K562 (cell line): ENCODE measurements around the gene FCER2. TPM values are rescaled to one million over a fixed set of nuclear protein-coding genes. Genes with fewer than 3 reads are reported as not detected.
"Not testable (repeated sequence)": the region's sequence is repeated elsewhere in the genome, so short reads cannot be mapped to it uniquely, and the experiment has no call there.

ENCODE experiments used
- ATAC-seq: fragments of 200-7000 bp; cut with Tn5 transposase; 3 replicates; pipeline ENCODE4 v1.9.1; 2020; ENCODE audit warnings: moderate library complexity
- BruUV-seq: library from RNA; stranded (reverse); fragments of 400-500 nt; replicated peaks from 2 replicates; lab custom pipeline; 2021; lab: Mats Ljungman, UMichigan
- CTCF ChIA-PET: fragments of 300-600 bp; formaldehyde crosslinking; extraction: SDS; loops from one replicate; lab custom pipeline; 2021; ENCODE audit warnings: low intra/inter-chr PET ratio; lab: Yijun Ruan, JAX
- POLR2A ChIA-PET: fragments of 300-600, 350-650 bp; sonication (Branson Sonifier 250); formaldehyde crosslinking; extraction: SDS; loops from one replicate; lab custom pipeline; 2021; ENCODE audit warnings: antibody characterized with exemption, inconsistent platforms; lab: Yijun Ruan, JAX
- DNase-seq, 4 experiments: peaks; one replicate each; pipeline versions ENCODE4 v3.0.0 to v3.0.0-alpha.2; 2011 to 2018; ENCODE audit warnings: low spot score in 3 of 4, mixed read lengths in 3 of 4; ENCODE audit errors: extremely low read depth in 1 of 4
- FAIRE-seq: peaks from 2 replicates; lab custom pipeline; 2011; peaks lifted over from hg19 to GRCh38; lab: Jason Lieb, UNC
- H2AFZ ChIP-seq: 2 replicates; pipeline ENCODE4 v1.6.0; 2011; ENCODE audit warnings: low read depth, low read length, control low read depth, inconsistent platforms
- H3K27ac ChIP-seq: fragments of 200-600 bp; 3 replicates; pipeline ENCODE4 v1.8.0; 2011; ENCODE audit warnings: low read depth, mild to moderate bottlenecking, control low read depth, inconsistent platforms, low read length, moderate library complexity, mixed read lengths; ENCODE audit errors: extremely low read depth
- H3K27me3 ChIP-seq, 2 experiments: fragments of 300-600 bp in 1 of 2; 2 replicates in 1 of 2; 3 replicates in 1 of 2; pipeline versions ENCODE4 v1.6.0 to v1.8.0; 2011; ENCODE audit warnings: inconsistent platforms in 2 of 2, low read length in 2 of 2, mild to moderate bottlenecking in 1 of 2, mixed read lengths in 1 of 2, moderate library complexity in 1 of 2; ENCODE audit not compliant: control insufficient read depth in 2 of 2, insufficient read depth in 2 of 2
- H3K36me3 ChIP-seq: fragments of 300-600 bp; 3 replicates; pipeline ENCODE4 v1.8.0; 2011; ENCODE audit warnings: mild to moderate bottlenecking, low read length, inconsistent platforms; ENCODE audit not compliant: control insufficient read depth, insufficient read depth
- H3K4me1 ChIP-seq, 2 experiments: fragments of 200-600 bp in 1 of 2; replicated peaks in 1 of 2; 2 replicates in 1 of 2; 3 replicates in 1 of 2; pipeline versions ENCODE4 v1.5.1 to v1.8.0; 2011; ENCODE audit warnings: inconsistent platforms in 2 of 2, low read length in 2 of 2, mild to moderate bottlenecking in 1 of 2, mixed read lengths in 1 of 2, moderate library complexity in 1 of 2; ENCODE audit not compliant: control insufficient read depth in 2 of 2, insufficient read depth in 2 of 2
- H3K4me2 ChIP-seq: 2 replicates; pipeline ENCODE4 v1.6.1; 2011; ENCODE audit warnings: low read length, control low read depth, inconsistent platforms, mixed read lengths; ENCODE audit not compliant: insufficient read depth
- H3K4me3 ChIP-seq: fragments of 200-600 bp; sonication (generic), shearing (Covaris generic); 2 replicates; pipeline ENCODE4 v1.5.1; 2016; ENCODE audit warnings: control low read depth, inconsistent platforms
- H3K79me2 ChIP-seq: fragments of 200-600 bp; 3 replicates; pipeline ENCODE4 v1.8.0; 2011; ENCODE audit warnings: low read length, inconsistent platforms; ENCODE audit not compliant: control insufficient read depth, insufficient read depth
- H3K9ac ChIP-seq, 2 experiments: 2 replicates each; pipeline versions ENCODE4 v1.6.0 to v1.6.1; 2011; ENCODE audit warnings: low read depth in 2 of 2, low read length in 2 of 2, control low read depth in 1 of 2, inconsistent platforms in 1 of 2, mild to moderate bottlenecking in 1 of 2, mixed read lengths in 1 of 2; ENCODE audit not compliant: insufficient read depth in 1 of 2
- H3K9me1 ChIP-seq: one replicate; pipeline ENCODE4 v1.6.0; 2011; ENCODE audit warnings: inconsistent platforms, mild to moderate bottlenecking, low read length, moderate library complexity; ENCODE audit not compliant: control insufficient read depth, insufficient read depth
- H3K9me3 ChIP-seq: replicated peaks from 2 replicates; pipeline ENCODE4 v1.5.1; 2011; ENCODE audit warnings: low read depth, low read length, inconsistent platforms; ENCODE audit not compliant: control insufficient read depth, insufficient read depth
- H4K20me1 ChIP-seq: replicated peaks from 2 replicates; pipeline ENCODE4 v1.6.1; 2011; ENCODE audit warnings: low read length, inconsistent platforms, mixed read lengths; ENCODE audit not compliant: control insufficient read depth, insufficient read depth
- POLR2AphosphoS2 ChIP-seq: IDR thresholded peaks from 2 replicates; pipeline ENCODE4 v1.6.1; 2012; ENCODE audit warnings: low read length, improper control_type of control experiment
- POLR2G ChIP-seq: fragments of 200-400 bp; formaldehyde crosslinking; IDR thresholded peaks from 2 replicates; pipeline ENCODE4 v1.6.1; 2017; ENCODE audit warnings: low read depth, mild to moderate bottlenecking, antibody characterized with exemption, low read length, moderate library complexity
- RBFOX2 ChIP-seq: fragments of 200-400 bp; formaldehyde crosslinking; IDR thresholded peaks from 2 replicates; pipeline ENCODE4 v1.6.1; 2017; ENCODE audit warnings: low read depth, mild to moderate bottlenecking, low read length, moderate library complexity
- ZNF133 ChIP-seq: fragments of 250-450 bp; sonication (Bioruptor Pico); IDR thresholded peaks from 2 replicates; pipeline ENCODE4 v1.4.0; 2020; ENCODE audit warnings: mild to moderate bottlenecking
- whole genome bisulfite sequencing: fragments of 100-300 bp; shearing (Covaris generic); methylation state at CpG from one replicate; pipeline ENCODE4 v1.1.6; 2016; ENCODE audit warnings: low coverage, mixed read lengths; ENCODE audit not compliant: insufficient coverage; ENCODE audit errors: missing lambda C conversion rate; 5-methylcytosine and 5-hydroxymethylcytosine counted together
- in situ Hi-C: fragments of 300-500 bp; cut with MboI; formaldehyde crosslinking; loops from 4 replicates; pipeline ENCODE4 v1.15.0; 2018; ENCODE audit warnings: inconsistent platforms, mixed read lengths
- intact Hi-C: fragments of 100-400 bp; cut with micrococcal nuclease; formaldehyde crosslinking; loops from 2 replicates; pipeline ENCODE4 v1.14.2; 2022
- polyA plus RNA-seq, 8 experiments: library from polyadenylated mRNA; depleted of rRNA in 4 of 8; stranded (reverse) in 5 of 8; unstranded in 3 of 8; fragments of >200 nt; fragmentation: Nextera tagmentation in 2 of 8; fragmentation: Illumina TruSeq in 1 of 8; extraction: Ambion mirVana in 2 of 8; extraction: Trizol in 1 of 8; gene quantifications; 2 replicates each; pipeline versions ENCODE4 v1.2.1 to v1.2.3, GENCODE V29; 2011 to 2014; ENCODE audit warnings: inconsistent platforms in 1 of 8, missing spikeins in 1 of 8
- total RNA-seq, 7 experiments: library from RNA; depleted of rRNA in 6 of 7; stranded (reverse); fragments of >200 nt in 6 of 7; fragmentation: Illumina TruSeq in 2 of 7; extraction: Trizol in 2 of 7; gene quantifications; 2 replicates each; pipeline versions ENCODE4 v1.2.1 to v1.2.3, GENCODE V29; 2011 to 2021; ENCODE audit warnings: low replicate concordance in 1 of 7
- TF ChIP-seq, protein P1 (sequence below), 2 experiments: fragments of 450-650 bp; formaldehyde crosslinking in 1 of 2; IDR thresholded peaks; 2 replicates each; pipeline versions ENCODE4 v1.4.0 to v1.6.1; 2014 to 2020; ENCODE audit warnings: mild to moderate bottlenecking in 2 of 2, borderline replicate concordance in 1 of 2, low read depth in 1 of 2

FCER2 gene
- total and polyA plus RNA-seq, 9 of the 15 experiments (the other 6 are each of a cell fraction or from before 2014, with no cell fraction given) = 0.11 TPM; not detected in 8

GRCh38 chr19:7643629-7644549 lies 58.0 kb downstream of the FCER2 start:
- BruUV-seq, H3K9ac ChIP-seq, H3K4me3 ChIP-seq, H3K9me3 ChIP-seq, H3K27ac ChIP-seq, H3K9me1 ChIP-seq, intact Hi-C loops, H3K27me3 ChIP-seq, H3K4me2 ChIP-seq, in situ Hi-C loops, CTCF ChIA-PET, H2AFZ ChIP-seq: not testable (repeated sequence)
- 60% methylated on average over 5 of the region's 10 CpGs for WGBS
- TF ChIP-seq POLR2AphosphoS2 = 0 out of 2 replicates have a peak, but pooled peaks have one; percentile 60
- peak; percentile 68 for TF ChIP-seq RBFOX2
- peak; percentile 33 for TF ChIP-seq POLR2G
- Histone ChIP-seq H4K20me1 (peaks cover 19% of the 10 kb centered on the region), H3K79me2 (peaks cover 17% of the 10 kb centered on the region), H3K36me3 (peaks cover 70% of the 10 kb centered on the region; the same call in 2 of the 3 replicates), H3K4me1 (peaks cover 0 to 65% of the 10 kb centered on the region in 2 experiments; a peak in 4 of 5 replicates)
- POLR2A ChIA-PET = interaction anchor here (1.2 to 2.0 kb wide), 2 partner anchors 9 to 14 kb away, joined by 5 to 8 read pairs; partner anchors contain the start of genes PET100 and XAB2
- peak; percentile 82 for ATAC-seq
- peak; percentile 91 for FAIRE-seq
- DNase-seq = peak; percentile 76 to 94 (median 86)

- Histone ChIP-seq H3K27ac (no peak overlapping the region), H2AFZ (no peak overlapping the region), H3K36me3 (peaks cover 77% of the 10 kb centered on the region; the same call in 2 of the 3 replicates), H3K27me3 (no peaks in the 10 kb centered on the region; a peak in 1 of 5 replicates), H3K9me3 (peaks cover 6% of the 10 kb centered on the region; the same call in 1 of the 2 replicates), H3K4me1 (peaks cover 3 to 73% of the 10 kb centered on the region in 2 experiments; a peak in 4 of 5 replicates), H3K4me2 (no peak overlapping the region), H3K9ac (0 out of 4 replicates have a peak overlapping the region, but pooled peaks of 1 of the 2 experiments have one; percentile 14), H3K9me1 (no peaks in the 10 kb centered on the region), H3K79me2 (peaks cover 26% of the 10 kb centered on the region), H3K4me3 (no peak overlapping the region), H4K20me1 (peaks cover 21% of the 10 kb centered on the region)
- DNase-seq (no peak), ATAC-seq (no peak), FAIRE-seq (no peak)
- in situ Hi-C loops (no loop called here), intact Hi-C loops (no loop called here)
- WGBS = 96% methylated on average over 5 of the region's 8 CpGs
- BruUV-seq = no TSS peak
- POLR2A ChIA-PET = no interaction called here
- CTCF ChIA-PET = no interaction called here
- TF ChIP-seq ZNF133 (CRISPR knock-in tag) = no peak
- TF ChIP-seq, protein P1, sequence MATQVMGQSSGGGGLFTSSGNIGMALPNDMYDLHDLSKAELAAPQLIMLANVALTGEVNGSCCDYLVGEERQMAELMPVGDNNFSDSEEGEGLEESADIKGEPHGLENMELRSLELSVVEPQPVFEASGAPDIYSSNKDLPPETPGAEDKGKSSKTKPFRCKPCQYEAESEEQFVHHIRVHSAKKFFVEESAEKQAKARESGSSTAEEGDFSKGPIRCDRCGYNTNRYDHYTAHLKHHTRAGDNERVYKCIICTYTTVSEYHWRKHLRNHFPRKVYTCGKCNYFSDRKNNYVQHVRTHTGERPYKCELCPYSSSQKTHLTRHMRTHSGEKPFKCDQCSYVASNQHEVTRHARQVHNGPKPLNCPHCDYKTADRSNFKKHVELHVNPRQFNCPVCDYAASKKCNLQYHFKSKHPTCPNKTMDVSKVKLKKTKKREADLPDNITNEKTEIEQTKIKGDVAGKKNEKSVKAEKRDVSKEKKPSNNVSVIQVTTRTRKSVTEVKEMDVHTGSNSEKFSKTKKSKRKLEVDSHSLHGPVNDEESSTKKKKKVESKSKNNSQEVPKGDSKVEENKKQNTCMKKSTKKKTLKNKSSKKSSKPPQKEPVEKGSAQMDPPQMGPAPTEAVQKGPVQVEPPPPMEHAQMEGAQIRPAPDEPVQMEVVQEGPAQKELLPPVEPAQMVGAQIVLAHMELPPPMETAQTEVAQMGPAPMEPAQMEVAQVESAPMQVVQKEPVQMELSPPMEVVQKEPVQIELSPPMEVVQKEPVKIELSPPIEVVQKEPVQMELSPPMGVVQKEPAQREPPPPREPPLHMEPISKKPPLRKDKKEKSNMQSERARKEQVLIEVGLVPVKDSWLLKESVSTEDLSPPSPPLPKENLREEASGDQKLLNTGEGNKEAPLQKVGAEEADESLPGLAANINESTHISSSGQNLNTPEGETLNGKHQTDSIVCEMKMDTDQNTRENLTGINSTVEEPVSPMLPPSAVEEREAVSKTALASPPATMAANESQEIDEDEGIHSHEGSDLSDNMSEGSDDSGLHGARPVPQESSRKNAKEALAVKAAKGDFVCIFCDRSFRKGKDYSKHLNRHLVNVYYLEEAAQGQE (IDR thresholded peaks at IDR 0.05; ENCODE audit: borderline replicate concordance) = no peak
- TF ChIP-seq, protein P1 (CRISPR knock-in tag; IDR thresholded peaks at IDR 0.05; ENCODE audit: low read depth) = no peak
These were observed 58.9 kb downstream of the FCER2 start for GRCh38 chr19:7643031-7643415.
